H9 (cell line): ENCODE measurements around the gene UNC80. TPM values are rescaled to one million over a fixed set of nuclear protein-coding genes. Genes with fewer than 3 reads are reported as not detected.

ENCODE experiments used
- DNase-seq: peaks from one replicate; pipeline ENCODE4 v3.0.0-alpha.2; 2017
- H2AFZ ChIP-seq: one replicate; pipeline ENCODE4 v1.6.1; 2013; ENCODE audit warnings: mild to moderate bottlenecking, low read length, control low read depth, moderate library complexity
- H2AK5ac ChIP-seq: 2 replicates; pipeline ENCODE4 v1.6.1; 2013; ENCODE audit warnings: low read length, control low read depth, mixed read lengths; ENCODE audit not compliant: insufficient read length
- H2BK120ac ChIP-seq: one replicate; pipeline ENCODE4 v1.6.1; 2013; ENCODE audit warnings: low read depth, mild to moderate bottlenecking, low read length, control low read depth, inconsistent platforms; ENCODE audit not compliant: poor library complexity, severe bottlenecking
- H2BK12ac ChIP-seq: 2 replicates; pipeline ENCODE4 v1.6.1; 2013; ENCODE audit warnings: low read length, control low read depth, mixed read lengths, low read depth; ENCODE audit not compliant: insufficient read length
- H2BK15ac ChIP-seq: 2 replicates; pipeline ENCODE4 v1.6.1; 2013; ENCODE audit warnings: low read depth, low read length, control low read depth
- H2BK20ac ChIP-seq: one replicate; pipeline ENCODE4 v1.6.1; 2013; ENCODE audit warnings: low read depth, mild to moderate bottlenecking, low read length, control low read depth, inconsistent platforms; ENCODE audit not compliant: poor library complexity, severe bottlenecking
- H2BK5ac ChIP-seq: 2 replicates; pipeline ENCODE4 v1.6.1; 2013; ENCODE audit warnings: low read length, control low read depth, mixed read lengths; ENCODE audit not compliant: insufficient read length
- H3K14ac ChIP-seq: 2 replicates; pipeline ENCODE4 v1.6.1; 2013; ENCODE audit warnings: low read length, control low read depth; ENCODE audit not compliant: insufficient read depth
- H3K18ac ChIP-seq: 2 replicates; pipeline ENCODE4 v1.6.1; 2013; ENCODE audit warnings: low read depth, mild to moderate bottlenecking, mixed read lengths, low read length, control low read depth; ENCODE audit not compliant: insufficient read length
- H3K23ac ChIP-seq: 2 replicates; pipeline ENCODE4 v1.6.1; 2013; ENCODE audit warnings: low read length, control low read depth, mixed read lengths, low read depth; ENCODE audit not compliant: insufficient read length
- H3K23me2 ChIP-seq: 2 replicates; pipeline ENCODE4 v1.6.1; 2013; ENCODE audit warnings: low read depth, mild to moderate bottlenecking, mixed read lengths, low read length, control low read depth; ENCODE audit not compliant: insufficient read length, poor library complexity, severe bottlenecking
- H3K27ac ChIP-seq: 2 replicates; pipeline ENCODE4 v1.5.1; 2013; ENCODE audit warnings: low read length, control low read depth, mixed read lengths, low read depth; ENCODE audit not compliant: insufficient read length
- H3K27me3 ChIP-seq: 2 replicates; pipeline ENCODE4 v1.6.1; 2013; ENCODE audit warnings: low read length, control low read depth, inconsistent platforms; ENCODE audit not compliant: insufficient read depth
- H3K4ac ChIP-seq: 2 replicates; pipeline ENCODE4 v1.6.1; 2013; ENCODE audit warnings: low read depth, mild to moderate bottlenecking, control low read depth, inconsistent platforms, low read length, moderate library complexity
- H3K4me1 ChIP-seq: 2 replicates; pipeline ENCODE4 v1.6.1; 2013; ENCODE audit warnings: low read length, control low read depth, inconsistent platforms; ENCODE audit not compliant: insufficient read depth
- H3K4me2 ChIP-seq: 2 replicates; pipeline ENCODE4 v1.6.1; 2013; ENCODE audit warnings: low read length, control low read depth, mixed read lengths; ENCODE audit not compliant: insufficient read length, insufficient read depth
- H3K56ac ChIP-seq: 2 replicates; pipeline ENCODE4 v1.6.1; 2013; ENCODE audit warnings: low read depth, mild to moderate bottlenecking, mixed read lengths, low read length, control low read depth; ENCODE audit not compliant: insufficient read length
- H3K79me1 ChIP-seq: 2 replicates; pipeline ENCODE4 v1.6.1; 2013; ENCODE audit warnings: low read depth, mild to moderate bottlenecking, moderate library complexity, low read length, control low read depth, inconsistent platforms; ENCODE audit not compliant: insufficient read depth, poor library complexity, severe bottlenecking
- H3K79me2 ChIP-seq: 2 replicates; pipeline ENCODE4 v1.6.1; 2013; ENCODE audit warnings: low read length, control low read depth, inconsistent platforms; ENCODE audit not compliant: insufficient read depth
- H3K9ac ChIP-seq: 2 replicates; pipeline ENCODE4 v1.6.1; 2013; ENCODE audit warnings: low read length, control low read depth, mixed read lengths; ENCODE audit not compliant: insufficient read length; ENCODE audit errors: extremely low read depth
- H3K9me3 ChIP-seq: one replicate; pipeline ENCODE4 v1.6.1; 2013; ENCODE audit warnings: low read depth, low read length, inconsistent platforms; ENCODE audit not compliant: control insufficient read depth
- H3T11ph ChIP-seq: one replicate; pipeline ENCODE4 v1.6.1; 2013; ENCODE audit warnings: mild to moderate bottlenecking, low read length, control low read depth, inconsistent platforms
- H4K20me1 ChIP-seq: one replicate; pipeline ENCODE4 v1.6.1; 2013; ENCODE audit not compliant: control insufficient read depth, insufficient read length, insufficient read depth
- H4K5ac ChIP-seq: 2 replicates; pipeline ENCODE4 v1.6.1; 2013; ENCODE audit warnings: low read depth, mild to moderate bottlenecking, mixed read lengths, low read length, control low read depth; ENCODE audit not compliant: insufficient read length
- H4K8ac ChIP-seq: replicated peaks from 2 replicates; pipeline ENCODE4 v1.6.1; 2013; ENCODE audit warnings: low read length, control low read depth, mixed read lengths, low read depth; ENCODE audit not compliant: insufficient read length
- H4K91ac ChIP-seq: 2 replicates; pipeline ENCODE4 v1.6.1; 2013; ENCODE audit warnings: low read depth, mild to moderate bottlenecking, moderate library complexity, mixed read lengths, low read length, control low read depth; ENCODE audit not compliant: insufficient read length
- H3K27ac Mint-ChIP-seq, 3 experiments: 2 replicates in 2 of 3; 3 replicates in 1 of 3; pipeline ENCODE4 v1.8.0; 2020 to 2021; ENCODE audit warnings: mixed read lengths in 3 of 3, mild to moderate bottlenecking in 1 of 3, moderate library complexity in 1 of 3
- H3K27me3 Mint-ChIP-seq: 2 replicates; pipeline ENCODE4 v1.8.0; 2021; ENCODE audit warnings: low read depth, mild to moderate bottlenecking, moderate library complexity, mixed read lengths
- H3K36me3 Mint-ChIP-seq, 3 experiments: 2 replicates in 2 of 3; 3 replicates in 1 of 3; pipeline ENCODE4 v1.8.0; 2020 to 2021; ENCODE audit warnings: low read depth in 3 of 3, mixed read lengths in 3 of 3; ENCODE audit not compliant: insufficient read depth in 1 of 3
- H3K4me1 Mint-ChIP-seq, 2 experiments: 2 replicates each; pipeline ENCODE4 v1.8.0; 2020; ENCODE audit warnings: mixed read lengths in 2 of 2
- H3K4me3 Mint-ChIP-seq, 2 experiments: 2 replicates in 1 of 2; 3 replicates in 1 of 2; pipeline ENCODE4 v1.8.0; 2020 to 2021; ENCODE audit warnings: mild to moderate bottlenecking in 2 of 2, mixed read lengths in 2 of 2, moderate library complexity in 1 of 2
- H3K9me3 Mint-ChIP-seq, 2 experiments: 2 replicates in 1 of 2; 3 replicates in 1 of 2; pipeline ENCODE4 v1.8.0; 2020; ENCODE audit warnings: mild to moderate bottlenecking in 2 of 2, mixed read lengths in 2 of 2, moderate library complexity in 1 of 2
- WGBS: extraction: QIAGEN DNeasy Blood & Tissue Kit; methylation state at CpG from one replicate; pipeline ENCODE4 v1.1.7; 2013; ENCODE audit warnings: missing lambda C conversion rate, low lambda C conversion rate, mixed read lengths; ENCODE audit not compliant: insufficient read length; ENCODE audit errors: extremely low coverage; 5-methylcytosine and 5-hydroxymethylcytosine counted together
- long read RNA-seq: library from polyadenylated mRNA; unstranded; transcript quantifications from one replicate; pipeline ENCODE4 v2.0.0, GENCODE V29; 2020
- total RNA-seq: library from RNA; stranded (reverse); gene quantifications from 2 replicates; pipeline ENCODE4 v1.2.1, GENCODE V29; 2021
- TF ChIP-seq, protein P1 (sequence below): fragments of 200-600 bp; sonication (generic); conservative IDR thresholded peaks from 3 replicates; pipeline ENCODE4 v1.8.0; 2021; ENCODE audit warnings: antibody characterized with exemption, mild to moderate bottlenecking

UNC80 gene, protein sequence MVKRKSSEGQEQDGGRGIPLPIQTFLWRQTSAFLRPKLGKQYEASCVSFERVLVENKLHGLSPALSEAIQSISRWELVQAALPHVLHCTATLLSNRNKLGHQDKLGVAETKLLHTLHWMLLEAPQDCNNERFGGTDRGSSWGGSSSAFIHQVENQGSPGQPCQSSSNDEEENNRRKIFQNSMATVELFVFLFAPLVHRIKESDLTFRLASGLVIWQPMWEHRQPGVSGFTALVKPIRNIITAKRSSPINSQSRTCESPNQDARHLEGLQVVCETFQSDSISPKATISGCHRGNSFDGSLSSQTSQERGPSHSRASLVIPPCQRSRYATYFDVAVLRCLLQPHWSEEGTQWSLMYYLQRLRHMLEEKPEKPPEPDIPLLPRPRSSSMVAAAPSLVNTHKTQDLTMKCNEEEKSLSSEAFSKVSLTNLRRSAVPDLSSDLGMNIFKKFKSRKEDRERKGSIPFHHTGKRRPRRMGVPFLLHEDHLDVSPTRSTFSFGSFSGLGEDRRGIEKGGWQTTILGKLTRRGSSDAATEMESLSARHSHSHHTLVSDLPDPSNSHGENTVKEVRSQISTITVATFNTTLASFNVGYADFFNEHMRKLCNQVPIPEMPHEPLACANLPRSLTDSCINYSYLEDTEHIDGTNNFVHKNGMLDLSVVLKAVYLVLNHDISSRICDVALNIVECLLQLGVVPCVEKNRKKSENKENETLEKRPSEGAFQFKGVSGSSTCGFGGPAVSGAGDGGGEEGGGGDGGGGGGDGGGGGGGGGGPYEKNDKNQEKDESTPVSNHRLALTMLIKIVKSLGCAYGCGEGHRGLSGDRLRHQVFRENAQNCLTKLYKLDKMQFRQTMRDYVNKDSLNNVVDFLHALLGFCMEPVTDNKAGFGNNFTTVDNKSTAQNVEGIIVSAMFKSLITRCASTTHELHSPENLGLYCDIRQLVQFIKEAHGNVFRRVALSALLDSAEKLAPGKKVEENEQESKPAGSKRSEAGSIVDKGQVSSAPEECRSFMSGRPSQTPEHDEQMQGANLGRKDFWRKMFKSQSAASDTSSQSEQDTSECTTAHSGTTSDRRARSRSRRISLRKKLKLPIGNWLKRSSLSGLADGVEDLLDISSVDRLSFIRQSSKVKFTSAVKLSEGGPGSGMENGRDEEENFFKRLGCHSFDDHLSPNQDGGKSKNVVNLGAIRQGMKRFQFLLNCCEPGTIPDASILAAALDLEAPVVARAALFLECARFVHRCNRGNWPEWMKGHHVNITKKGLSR (N-terminal part only)
- total RNA-seq = 0.52 and 0.77 TPM in 2 replicates
- long read RNA-seq = 0 reads

- H3K4me2 ChIP-seq = peak within 1 kb of the TSS; percentile 35
- H4K91ac ChIP-seq = no peak within 1 kb of the TSS
- Mint-ChIP-seq H3K27ac (peak within 1 kb of the TSS in 1 of 3 experiments; percentile 78; a peak in 1 of 7 replicates), H3K4me3 (peak within 1 kb of the TSS; percentile 66 to 82), H3K4me1 (peaks cover 6 to 12% of the 10 kb centered on the region in 2 experiments), H3K27me3 (peaks cover 71% of the 10 kb centered on the region), H3K9me3 (no peaks in the 10 kb centered on the region; a peak in 2 of 5 replicates), H3K36me3 (no peaks in the 10 kb centered on the region)
- H3K23me2 ChIP-seq = peaks cover 3% of the 10 kb centered on the region
- TF ChIP-seq, protein P1, sequence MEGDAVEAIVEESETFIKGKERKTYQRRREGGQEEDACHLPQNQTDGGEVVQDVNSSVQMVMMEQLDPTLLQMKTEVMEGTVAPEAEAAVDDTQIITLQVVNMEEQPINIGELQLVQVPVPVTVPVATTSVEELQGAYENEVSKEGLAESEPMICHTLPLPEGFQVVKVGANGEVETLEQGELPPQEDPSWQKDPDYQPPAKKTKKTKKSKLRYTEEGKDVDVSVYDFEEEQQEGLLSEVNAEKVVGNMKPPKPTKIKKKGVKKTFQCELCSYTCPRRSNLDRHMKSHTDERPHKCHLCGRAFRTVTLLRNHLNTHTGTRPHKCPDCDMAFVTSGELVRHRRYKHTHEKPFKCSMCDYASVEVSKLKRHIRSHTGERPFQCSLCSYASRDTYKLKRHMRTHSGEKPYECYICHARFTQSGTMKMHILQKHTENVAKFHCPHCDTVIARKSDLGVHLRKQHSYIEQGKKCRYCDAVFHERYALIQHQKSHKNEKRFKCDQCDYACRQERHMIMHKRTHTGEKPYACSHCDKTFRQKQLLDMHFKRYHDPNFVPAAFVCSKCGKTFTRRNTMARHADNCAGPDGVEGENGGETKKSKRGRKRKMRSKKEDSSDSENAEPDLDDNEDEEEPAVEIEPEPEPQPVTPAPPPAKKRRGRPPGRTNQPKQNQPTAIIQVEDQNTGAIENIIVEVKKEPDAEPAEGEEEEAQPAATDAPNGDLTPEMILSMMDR = no peak
- no peak within 1 kb of the TSS for H2BK20ac ChIP-seq
- H3K18ac ChIP-seq = no peak within 1 kb of the TSS
- no peak within 1 kb of the TSS for H2BK15ac ChIP-seq
- H2AFZ ChIP-seq = no peak within 1 kb of the TSS
- no peak within 1 kb of the TSS for H3T11ph ChIP-seq
- no peak within 1 kb of the TSS for H3K14ac ChIP-seq
- peak; percentile 85 for DNase-seq
- H3K9ac ChIP-seq = no peak within 1 kb of the TSS
- H3K79me2 ChIP-seq = no peaks in the 10 kb centered on the region
- H2BK120ac ChIP-seq = no peak within 1 kb of the TSS
- no peak within 1 kb of the TSS for H3K27ac ChIP-seq
- no peak within 1 kb of the TSS for H2AK5ac ChIP-seq
- H4K8ac ChIP-seq = no peak within 1 kb of the TSS
- no peak within 1 kb of the TSS for H3K23ac ChIP-seq
- no peaks in the 10 kb centered on the region for H3K9me3 ChIP-seq
- no peak within 1 kb of the TSS for H2BK5ac ChIP-seq
- no peak within 1 kb of the TSS for H2BK12ac ChIP-seq
- no peak within 1 kb of the TSS for H3K56ac ChIP-seq
- H3K4me1 ChIP-seq = no peaks in the 10 kb centered on the region
- no peak within 1 kb of the TSS for H4K5ac ChIP-seq
- peaks cover 11% of the 10 kb centered on the region; the same call in 1 of the 2 replicates for H3K27me3 ChIP-seq
- WGBS = no CpG with 5 or more reads among the region's 73 CpGs
- no peaks in the 10 kb centered on the region for H4K20me1 ChIP-seq
- no peak within 1 kb of the TSS for H3K4ac ChIP-seq
- no peaks in the 10 kb centered on the region for H3K79me1 ChIP-seq
These were observed at the start of gene UNC80 for GRCh38 chr2:209771474-209772289. TSS of gene UNC80 (plus strand) at chr2:209771832. CDS start at chr2:209772073, 241 bp downstream.
